ENCODE measurements around the gene UBAP2L. TPM values are rescaled to one million over a fixed set of nuclear protein-coding genes. Genes with fewer than 3 reads are reported as not detected.

Gene UBAP2L
- total and polyA plus RNA-seq, 9 of the 15 experiments (the other 6 are each of a cell fraction or from before 2014, with no cell fraction given): 75.0 to 245 (median 119) TPM

GRCh38 chr1:154222518-154222917 is 1.8 kb downstream of the UBAP2L start (continued):
- TF ChIP-seq ZNF280B (CRISPR knock-in tag; IDR thresholded peaks at IDR 0.05): no peak

- ATAC-seq (no peak), FAIRE-seq (no peak), DNase-seq (ENCODE audit: extremely low read depth in 1 of 4, low spot score in 3 of 4) (no peak)
- Histone ChIP-seq H3K9ac (ENCODE audit: insufficient read depth in 1 of 2, low read depth in 2 of 2, low read length in 2 of 2) (peak overlapping the region in 1 of 2 experiments; percentile 10; a peak in 1 of 4 replicates), H3K79me2 (ENCODE audit: control insufficient read depth, insufficient read depth, low read length) (peaks cover 94% of the 10 kb centered on the region), H3K9me3 (replicated peaks; ENCODE audit: control insufficient read depth, insufficient read depth, low read depth, low read length) (peaks cover 4% of the 10 kb centered on the region), H3K4me3 (no peak overlapping the region; the same call in 1 of the 2 replicates), H3K4me2 (ENCODE audit: insufficient read depth, low read length) (no peak overlapping the region), H3K4me1 (replicated peaks in 1 of 2; ENCODE audit: control insufficient read depth in 2 of 2, insufficient read depth in 2 of 2, low read length in 2 of 2) (peaks cover 3 to 17% of the 10 kb centered on the region in 2 experiments; a peak in 3 of 5 replicates), H4K20me1 (replicated peaks; ENCODE audit: control insufficient read depth, insufficient read depth, low read length) (no peaks in the 10 kb centered on the region), H3K9me1 (ENCODE audit: control insufficient read depth, insufficient read depth, low read length) (no peaks in the 10 kb centered on the region), H2AFZ (ENCODE audit: low read depth, low read length) (no peak overlapping the region), H3K36me3 (ENCODE audit: control insufficient read depth, insufficient read depth, low read length) (peaks cover 77% of the 10 kb centered on the region), H3K27ac (ENCODE audit: extremely low read depth, low read depth, low read length) (no peak overlapping the region), H3K27me3 (ENCODE audit: control insufficient read depth in 2 of 2, insufficient read depth in 2 of 2, low read length in 2 of 2) (no peaks in the 10 kb centered on the region)
- BruUV-seq (replicated peaks): no TSS peak
- intact Hi-C loops (cut with micrococcal nuclease) (loop anchor here (5.0 kb wide), 1 partner anchor 36 kb away; no protein-coding TSS in a partner anchor), in situ Hi-C loops (cut with MboI) (no loop called here)
- TF ChIP-seq BRF1 (IDR thresholded peaks at IDR 0.05; ENCODE audit: borderline replicate concordance, extremely low read depth, insufficient read length): no peak
- peak; percentile 59; the same call in 1 of the 2 replicates for TF ChIP-seq ADNP (tag; IDR thresholded peaks at IDR 0.05)
- CTCF ChIA-PET (ENCODE audit: low intra/inter-chr PET ratio): no interaction called here
- WGBS (ENCODE audit: insufficient coverage, low coverage, missing lambda C conversion rate): 85% methylated on average over 1 of the region's 1 CpG
- POLR2A ChIA-PET: interaction anchor here (0.6 to 4.6 kb wide), 4 partner anchors 9 to 36 kb away, joined by 3 to 32 read pairs (median 6); no protein-coding TSS in a partner anchor
Observed at GRCh38 chr1:154222918-154223317, 2.2 kb downstream of the UBAP2L start.
